GM23338 (cell line): ENCODE results near the gene ODAD4. TPM values are rescaled to one million over a fixed set of nuclear protein-coding genes. Genes with fewer than 3 reads are reported as not detected.

Source experiments
- ATAC-seq: fragments of 200-7000 bp; cut with Tn5 transposase; 3 replicates; pipeline ENCODE4 v1.9.1; 2020
- DNase-seq: peaks from one replicate; pipeline ENCODE4 v3.0.0-alpha.2; 2015; ENCODE audit warnings: low spot score
- H2AFZ ChIP-seq: fragments of 200-600 bp; sonication (generic); 2 replicates; pipeline ENCODE4 v1.8.0; 2016; ENCODE audit warnings: antibody characterized with exemption, mild to moderate bottlenecking, moderate library complexity
- H3F3A ChIP-seq: fragments of 200-600 bp; sonication (generic); replicated peaks from 2 replicates; pipeline ENCODE4 v1.8.0; 2017; ENCODE audit warnings: antibody characterized with exemption, mixed run types, low read depth
- H3K27ac ChIP-seq: fragments of 200-600 bp; sonication (generic); 2 replicates; pipeline ENCODE4 v1.6.1; 2016; ENCODE audit warnings: low read depth
- H3K27me3 ChIP-seq: fragments of 200-600 bp; sonication (generic); 2 replicates; pipeline ENCODE4 v1.8.0; 2016; ENCODE audit warnings: mild to moderate bottlenecking, mixed run types, moderate library complexity; ENCODE audit not compliant: insufficient read depth
- H3K36me3 ChIP-seq: fragments of 200-600 bp; sonication (generic); 2 replicates; pipeline ENCODE4 v1.8.0; 2016; ENCODE audit warnings: mild to moderate bottlenecking; ENCODE audit not compliant: insufficient read depth
- H3K4me1 ChIP-seq: fragments of 200-600 bp; sonication (generic); 2 replicates; pipeline ENCODE4 v1.8.0; 2016; ENCODE audit warnings: mild to moderate bottlenecking, moderate library complexity; ENCODE audit not compliant: insufficient read depth
- H3K4me2 ChIP-seq: fragments of 200-600 bp; sonication (generic); 2 replicates; pipeline ENCODE4 v1.7.1; 2017; ENCODE audit warnings: mixed run types
- H3K4me3 ChIP-seq: fragments of 200-600 bp; sonication (generic); 2 replicates; pipeline ENCODE4 v1.6.1; 2016; ENCODE audit warnings: mixed run types
- H3K79me2 ChIP-seq: fragments of 200-600 bp; sonication (generic); replicated peaks from 2 replicates; pipeline ENCODE4 v1.8.0; 2017; ENCODE audit warnings: mild to moderate bottlenecking; ENCODE audit not compliant: insufficient read depth
- H3K9me2 ChIP-seq: fragments of 200-600 bp; sonication (generic); 2 replicates; pipeline ENCODE4 v1.8.0; 2017; ENCODE audit not compliant: insufficient read depth
- H4K20me1 ChIP-seq: fragments of 200-600 bp; sonication (generic); replicated peaks from 2 replicates; pipeline ENCODE4 v1.8.0; 2017; ENCODE audit warnings: mild to moderate bottlenecking; ENCODE audit not compliant: insufficient read depth
- H3K27ac Mint-ChIP-seq: 2 replicates; pipeline ENCODE4 v1.8.0; 2020; ENCODE audit warnings: inconsistent platforms, mild to moderate bottlenecking, moderate library complexity, mixed read lengths
- H3K27me3 Mint-ChIP-seq: 3 replicates; pipeline ENCODE4 v1.8.0; 2022; ENCODE audit warnings: low read depth, mild to moderate bottlenecking, moderate library complexity, mixed read lengths, inconsistent platforms; ENCODE audit not compliant: insufficient read depth, poor library complexity
- H3K36me3 Mint-ChIP-seq: 3 replicates; pipeline ENCODE4 v1.8.0; 2021; ENCODE audit warnings: low read depth, mild to moderate bottlenecking, inconsistent platforms, moderate library complexity, mixed read lengths
- H3K4me1 Mint-ChIP-seq: 3 replicates; pipeline ENCODE4 v1.8.0; 2020; ENCODE audit warnings: mild to moderate bottlenecking, inconsistent platforms, mixed read lengths
- H3K4me3 Mint-ChIP-seq: 3 replicates; pipeline ENCODE4 v1.8.0; 2021; ENCODE audit warnings: moderate library complexity, mild to moderate bottlenecking, inconsistent platforms, mixed read lengths
- H3K9me3 Mint-ChIP-seq: 3 replicates; pipeline ENCODE4 v1.8.0; 2020; ENCODE audit warnings: moderate library complexity, mild to moderate bottlenecking, inconsistent platforms, mixed read lengths
- CREB1 ChIP-seq: fragments of 250-450 bp; sonication (Bioruptor Pico); IDR thresholded peaks from 2 replicates; pipeline ENCODE4 v1.5.0; 2020; ENCODE audit warnings: low read depth, mild to moderate bottlenecking, moderate library complexity
- CTCF ChIP-seq, 2 experiments: fragments of 200-600 bp in 1 of 2; sonication (generic) in 1 of 2; conservative IDR thresholded peaks; 2 replicates each; pipeline versions ENCODE4 v1.5.1 to v1.6.1; 2016 to 2017; ENCODE audit warnings: antibody characterized with exemption in 2 of 2, low read depth in 2 of 2, mild to moderate bottlenecking in 2 of 2, moderate library complexity in 1 of 2
- EZH2phosphoT487 ChIP-seq: fragments of 200-600 bp; sonication (generic); IDR thresholded peaks from one replicate; pipeline ENCODE4 v1.8.1; 2018; ENCODE audit warnings: antibody characterized with exemption; ENCODE audit not compliant: unreplicated experiment
- JUNB ChIP-seq: IDR thresholded peaks from one replicate; pipeline ENCODE4 v1.6.1; 2016; ENCODE audit warnings: antibody characterized with exemption; ENCODE audit not compliant: unreplicated experiment
- NANOG ChIP-seq: IDR thresholded peaks from 2 replicates; pipeline ENCODE4 v1.6.1; 2016; ENCODE audit warnings: antibody characterized with exemption, borderline replicate concordance
- POLR2AphosphoS5 ChIP-seq: IDR thresholded peaks from 2 replicates; pipeline ENCODE4 v1.6.1; 2016; ENCODE audit warnings: antibody characterized with exemption, low read depth
- STAT1 ChIP-seq: IDR thresholded peaks from one replicate; pipeline ENCODE4 v1.6.1; 2016; ENCODE audit warnings: antibody characterized with exemption; ENCODE audit not compliant: unreplicated experiment
- ZNF114 ChIP-seq: fragments of 250-450 bp; sonication (Bioruptor Pico); IDR thresholded peaks from 2 replicates; pipeline ENCODE4 v1.5.0; 2020; ENCODE audit warnings: mild to moderate bottlenecking, moderate library complexity
- ZNF331 ChIP-seq: fragments of 250-450 bp; sonication (Bioruptor Pico); IDR thresholded peaks from 2 replicates; pipeline ENCODE4 v1.5.0; 2020; ENCODE audit warnings: low read depth, mild to moderate bottlenecking, moderate library complexity
- polyA plus RNA-seq: library from polyadenylated mRNA; unstranded; fragments of >200 nt; fragmentation: Nextera tagmentation; extraction: Ambion mirVana; gene quantifications from 2 replicates; pipeline ENCODE4 v1.2.1, GENCODE V29; 2016
- total RNA-seq: library from RNA; depleted of rRNA; stranded (reverse); fragments of >200 nt; shearing (Covaris generic); gene quantifications from 2 replicates; pipeline ENCODE4 v1.2.3, GENCODE V29; 2014

ODAD4 gene
- total and polyA plus RNA-seq, 2 experiments from 2014 or later: 1.7 to 1.8 TPM

GRCh38 chr17:41984454-41984853 is 54.0 kb downstream of the ODAD4 start (continued):
- TF ChIP-seq CREB1 (CRISPR knock-in tag) (no peak), STAT1 (no peak)

GRCh38 chr17:41985919-41986318 is 55.5 kb downstream of the ODAD4 start:
- no peak overlapping the region for H3K4me3 ChIP-seq
- H3K4me2 ChIP-seq: no peak overlapping the region
- ATAC-seq (no peak), DNase-seq (no peak)
- TF ChIP-seq EZH2phosphoT487: no peak
- peaks cover 83% of the 10 kb centered on the region for H3K36me3 ChIP-seq
- H3K4me3 Mint-ChIP-seq: no peak overlapping the region
- no peak overlapping the region for H2AFZ ChIP-seq
- H3K79me2 ChIP-seq: 0 out of 2 replicates have a peak, but pooled peaks cover under 1% of the 10 kb centered on the region
- peaks cover 95% of the 10 kb centered on the region for H3K36me3 Mint-ChIP-seq
- H4K20me1 ChIP-seq: peaks cover 33% of the 10 kb centered on the region
- H3F3A ChIP-seq: peaks cover 24% of the 10 kb centered on the region
- no peak overlapping the region for H3K27ac Mint-ChIP-seq
- no peaks in the 10 kb centered on the region for H3K9me3 Mint-ChIP-seq
- H3K4me1 Mint-ChIP-seq: no peaks in the 10 kb centered on the region
- H3K4me1 ChIP-seq: no peaks in the 10 kb centered on the region
- H3K9me2 ChIP-seq: no peaks in the 10 kb centered on the region
- H3K27ac ChIP-seq: no peak overlapping the region
- H3K27me3 Mint-ChIP-seq: peaks cover 6% of the 10 kb centered on the region
- H3K27me3 ChIP-seq: no peaks in the 10 kb centered on the region

DNA sequence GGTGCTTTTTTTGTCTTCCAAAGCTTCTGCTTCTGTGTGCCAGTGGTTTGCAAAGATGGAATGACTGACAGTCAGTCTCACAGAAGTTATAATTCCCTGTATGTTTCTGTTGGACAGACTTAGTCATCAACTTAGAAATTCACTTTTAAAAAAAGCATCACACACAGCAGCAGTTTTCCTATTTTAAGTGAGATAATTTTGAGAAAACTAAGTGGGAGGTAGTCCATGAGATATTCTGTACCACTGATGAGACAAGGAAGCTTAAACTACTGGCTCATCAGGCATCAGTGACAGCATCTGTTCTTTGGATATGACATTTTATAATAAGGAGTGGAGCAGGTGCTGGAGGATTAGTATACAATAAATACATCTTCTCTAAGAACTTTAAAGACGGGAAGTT is 56.2 kb downstream of the ODAD4 start:
- Mint-ChIP-seq H3K4me1 (no peaks in the 10 kb centered on the region), H3K9me3 (no peaks in the 10 kb centered on the region), H3K4me3 (no peak overlapping the region), H3K27ac (no peak overlapping the region), H3K36me3 (peaks cover 95% of the 10 kb centered on the region), H3K27me3 (peaks cover 6% of the 10 kb centered on the region)
- TF ChIP-seq POLR2AphosphoS5 (no peak), CTCF (conservative IDR thresholded peaks at IDR 0.05; ENCODE audit: low read depth in 2 of 2) (no peak), ZNF331 (CRISPR knock-in tag) (no peak), NANOG (no peak), JUNB (no peak)
- DNase-seq (no peak), ATAC-seq (no peak)
- Histone ChIP-seq H3K79me2 (0 out of 2 replicates have a peak, but pooled peaks cover 4% of the 10 kb centered on the region), H2AFZ (no peak overlapping the region), H3K4me2 (no peak overlapping the region), H4K20me1 (peaks cover 36% of the 10 kb centered on the region), H3K36me3 (peaks cover 83% of the 10 kb centered on the region), H3K9me2 (no peaks in the 10 kb centered on the region), H3K27ac (no peak overlapping the region), H3F3A (peaks cover 24% of the 10 kb centered on the region), H3K4me3 (no peak overlapping the region), H3K27me3 (no peaks in the 10 kb centered on the region), H3K4me1 (no peaks in the 10 kb centered on the region)

GRCh38 chr17:41987642-41988041 is 57.2 kb downstream of the ODAD4 start:
- TF ChIP-seq EZH2phosphoT487 (no peak), NANOG (no peak), STAT1 (no peak), ZNF114 (CRISPR knock-in tag) (no peak), POLR2AphosphoS5 (no peak)
- Histone ChIP-seq H3K79me2 (0 out of 2 replicates have a peak, but pooled peaks cover 4% of the 10 kb centered on the region), H3F3A (peaks cover 18% of the 10 kb centered on the region; the same call in 1 of the 2 replicates), H3K36me3 (peaks cover 79% of the 10 kb centered on the region), H4K20me1 (peaks cover 35% of the 10 kb centered on the region), H2AFZ (no peak overlapping the region), H3K4me3 (no peak overlapping the region), H3K4me1 (no peaks in the 10 kb centered on the region), H3K27ac (no peak overlapping the region), H3K4me2 (no peak overlapping the region), H3K9me2 (no peaks in the 10 kb centered on the region), H3K27me3 (no peaks in the 10 kb centered on the region)
- H3K4me3 Mint-ChIP-seq: no peak overlapping the region
- peaks cover 95% of the 10 kb centered on the region for H3K36me3 Mint-ChIP-seq
- ATAC-seq: no peak
- DNase-seq: no peak
- H3K27me3 Mint-ChIP-seq: peaks cover 4% of the 10 kb centered on the region
- H3K9me3 Mint-ChIP-seq: no peaks in the 10 kb centered on the region
- peak overlapping the region; percentile 32 for H3K27ac Mint-ChIP-seq
- no peaks in the 10 kb centered on the region for H3K4me1 Mint-ChIP-seq
